Natural killer cell (primary cell): ENCODE measurements around the gene ZMIZ1. TPM values are rescaled to one million over a fixed set of nuclear protein-coding genes. Genes with fewer than 3 reads are reported as not detected.

Experiments
- ATAC-seq, 3 donors: fragments of 150-1000 bp in 2 of 3; fragments of 200-7000 bp in 1 of 3; cut with Tn5 transposase; 1 replicate in 1 of 3; 2 replicates in 2 of 3; pipeline ENCODE4 v1.10.0; 2021; ENCODE audit warnings: mild to moderate bottlenecking in 2 of 3, moderate library complexity in 2 of 3
- DNase-seq, 2 donors: peaks; one replicate each; pipeline versions ENCODE4 v3.0.0 to v3.0.0-alpha.2; 2013 to 2021; ENCODE audit warnings: mixed read lengths in 1 of 2
- H3K27ac ChIP-seq: one replicate; pipeline ENCODE4 v1.5.1; 2013; ENCODE audit warnings: mild to moderate bottlenecking, low read length
- H3K27me3 ChIP-seq: one replicate; pipeline ENCODE4 v1.6.1; 2013; ENCODE audit warnings: low read length; ENCODE audit not compliant: control insufficient read depth, insufficient read depth
- H3K36me3 ChIP-seq: one replicate; pipeline ENCODE4 v1.6.1; 2013; ENCODE audit warnings: low read length; ENCODE audit not compliant: control insufficient read depth, insufficient read depth
- H3K4me1 ChIP-seq: one replicate; pipeline ENCODE4 v1.6.1; 2013; ENCODE audit warnings: low read length; ENCODE audit not compliant: control insufficient read depth, insufficient read depth
- H3K4me3 ChIP-seq: one replicate; pipeline ENCODE4 v1.5.1; 2013; ENCODE audit warnings: low read length
- H3K9me3 ChIP-seq: one replicate; pipeline ENCODE4 v1.6.1; 2013; ENCODE audit warnings: low read length; ENCODE audit not compliant: control insufficient read depth, insufficient read depth
- H3K27ac Mint-ChIP-seq, 2 donors: one replicate each; pipeline ENCODE4 v1.8.0; 2022; ENCODE audit warnings: mild to moderate bottlenecking in 2 of 2, mixed read lengths in 2 of 2, moderate library complexity in 1 of 2
- H3K27me3 Mint-ChIP-seq, 2 donors: one replicate each; pipeline ENCODE4 v1.8.0; 2022; ENCODE audit warnings: low read depth in 2 of 2, mixed read lengths in 2 of 2
- H3K36me3 Mint-ChIP-seq: one replicate; pipeline ENCODE4 v1.8.0; 2022; ENCODE audit warnings: mixed read lengths
- H3K4me1 Mint-ChIP-seq, 2 donors: one replicate each; pipeline ENCODE4 v1.8.0; 2022; ENCODE audit warnings: mixed read lengths in 2 of 2
- H3K4me3 Mint-ChIP-seq: one replicate; pipeline ENCODE4 v1.8.0; 2022; ENCODE audit warnings: mild to moderate bottlenecking, moderate library complexity, mixed read lengths
- H3K9me3 Mint-ChIP-seq, 2 donors: one replicate each; pipeline ENCODE4 v1.8.0; 2022; ENCODE audit warnings: mixed read lengths in 2 of 2
- CTCF ChIP-seq: fragments of 200-600 bp; IDR thresholded peaks from one replicate; pipeline ENCODE4 v1.8.0; 2022; ENCODE audit warnings: antibody characterized with exemption
- WGBS: methylation state at CpG from one replicate; pipeline ENCODE4 v1.1.7; 2013; ENCODE audit warnings: missing lambda C conversion rate; ENCODE audit not compliant: insufficient coverage; 5-methylcytosine and 5-hydroxymethylcytosine counted together
- intact Hi-C: fragments of 100-400 bp; cut with micrococcal nuclease; formaldehyde crosslinking; loops from one replicate; pipeline ENCODE4 v1.14.2; 2022
- total RNA-seq, 4 donors: library from RNA; stranded (reverse); fragments of 120-200 nt in 1 of 4; gene quantifications; one replicate each; pipeline versions ENCODE4 v1.2.3 to v1.2.4, GENCODE V29; 2013 to 2022

The ZMIZ1 gene
- total RNA-seq, 3 donors from 2014 or later (not counting 1 experiment from before 2014, with no cell fraction given) = 36.5 to 51.5 (median 37.9) TPM

- H3K27me3 ChIP-seq = no peaks in the 10 kb centered on the region
- H3K36me3 Mint-ChIP-seq = no peaks in the 10 kb centered on the region
- no peaks in the 10 kb centered on the region for H3K36me3 ChIP-seq
- no peak for TF ChIP-seq CTCF
- H3K27ac Mint-ChIP-seq = no peak overlapping the region
- no peak overlapping the region for H3K4me3 Mint-ChIP-seq
- H3K9me3 ChIP-seq = no peaks in the 10 kb centered on the region
- intact Hi-C loops = no loop called here
- peaks cover 9% of the 10 kb centered on the region for H3K4me1 ChIP-seq
- H3K9me3 Mint-ChIP-seq = no peaks in the 10 kb centered on the region
- ATAC-seq = no peak
- WGBS = 60% methylated on average over 18 of the region's 18 CpGs
- DNase-seq = no peak
- no peak overlapping the region for H3K27ac ChIP-seq
- no peak overlapping the region for H3K4me3 ChIP-seq
- H3K27me3 Mint-ChIP-seq = no peaks in the 10 kb centered on the region
- H3K4me1 Mint-ChIP-seq = peaks cover 0 to 29% of the 10 kb centered on the region in 2 donors
These were observed 108.3 kb downstream of the ZMIZ1 start for GRCh38 chr10:79176949-79177602.

GRCh38 chr10:79178070-79178576, 109.4 kb downstream of the ZMIZ1 start:
- WGBS = 78% methylated on average over 8 of the region's 8 CpGs
- no peak overlapping the region for H3K4me3 ChIP-seq
- no peaks in the 10 kb centered on the region for H3K36me3 ChIP-seq
- Mint-ChIP-seq H3K27me3 (no peaks in the 10 kb centered on the region), H3K27ac (no peak overlapping the region), H3K4me1 (peaks cover 0 to 32% of the 10 kb centered on the region in 2 donors), H3K36me3 (no peaks in the 10 kb centered on the region), H3K4me3 (no peak overlapping the region), H3K9me3 (no peaks in the 10 kb centered on the region)
- intact Hi-C loops = no loop called here
- H3K4me1 ChIP-seq = peaks cover 9% of the 10 kb centered on the region
- H3K27me3 ChIP-seq = no peaks in the 10 kb centered on the region
- no peak for DNase-seq
- H3K27ac ChIP-seq = no peak overlapping the region
- no peaks in the 10 kb centered on the region for H3K9me3 ChIP-seq
- no peak for TF ChIP-seq CTCF
- ATAC-seq = no peak

GRCh38 chr10:79178614-79179163, 109.9 kb downstream of the ZMIZ1 start:
- Mint-ChIP-seq H3K9me3 (no peaks in the 10 kb centered on the region), H3K4me1 (peaks cover 0 to 37% of the 10 kb centered on the region in 2 donors), H3K27me3 (no peaks in the 10 kb centered on the region), H3K27ac (peak overlapping the region in 1 of 2 donors; percentile 16), H3K36me3 (no peaks in the 10 kb centered on the region), H3K4me3 (no peak overlapping the region)
- H3K4me3 ChIP-seq = no peak overlapping the region
- intact Hi-C loops = no loop called here
- H3K36me3 ChIP-seq = no peaks in the 10 kb centered on the region
- no peak for TF ChIP-seq CTCF
- 55% methylated on average over 6 of the region's 9 CpGs for WGBS
- no peaks in the 10 kb centered on the region for H3K9me3 ChIP-seq
- no peaks in the 10 kb centered on the region for H3K27me3 ChIP-seq
- ATAC-seq (no peak), DNase-seq (no peak)
- H3K27ac ChIP-seq = no peak overlapping the region
- H3K4me1 ChIP-seq = peaks cover 9% of the 10 kb centered on the region
